PFSK-1 (cell line): ENCODE measurements around the gene CPA3.

ENCODE experiments used
- POLR2AphosphoS5 ChIP-seq: IDR thresholded peaks from 2 replicates; pipeline ENCODE4 v1.6.1; 2012; ENCODE audit warnings: low read depth, mild to moderate bottlenecking, control low read depth, low read length, moderate library complexity
- REST ChIP-seq, 2 experiments: IDR thresholded peaks; 2 replicates each; pipeline versions ENCODE4 v1.6.1 to v1.8.0; 2011 to 2012; ENCODE audit warnings: low read depth in 2 of 2, low read length in 2 of 2, control low read depth in 1 of 2, inconsistent platforms in 1 of 2, mild to moderate bottlenecking in 1 of 2, moderate library complexity in 1 of 2; ENCODE audit not compliant: insufficient read depth in 1 of 2
- TAF1 ChIP-seq: IDR thresholded peaks from 2 replicates; pipeline ENCODE4 v1.6.1; 2012; ENCODE audit warnings: low read length, control low read depth, borderline replicate concordance; ENCODE audit not compliant: insufficient read depth

GRCh38 chr3:148883163-148883562 is 18.1 kb downstream of the CPA3 start:
- TF ChIP-seq REST (IDR thresholded peaks at IDR 0.05; ENCODE audit: insufficient read depth in 1 of 2, low read depth in 2 of 2, low read length in 2 of 2) (no peak), POLR2AphosphoS5 (no peak), TAF1 (no peak)
